Subcutaneous abdominal adipose tissue (tissue), 5 donors: Measurements from ENCODE around the gene PRSS22.

Experiments used
- H3K27ac ChIP-seq: one replicate; pipeline ENCODE4 v1.7.0; 2013; ENCODE audit warnings: low read depth, mild to moderate bottlenecking, inconsistent platforms, low read length, moderate library complexity
- H3K27me3 ChIP-seq, 5 donors: one replicate each; pipeline ENCODE4 v1.7.0; 2013; ENCODE audit warnings: low read length in 5 of 5, inconsistent platforms in 1 of 5; ENCODE audit not compliant: control insufficient read depth in 5 of 5, insufficient read depth in 4 of 5
- H3K36me3 ChIP-seq, 5 donors: one replicate each; pipeline ENCODE4 v1.7.0; 2013; ENCODE audit warnings: low read length in 5 of 5; ENCODE audit not compliant: control insufficient read depth in 5 of 5, insufficient read depth in 5 of 5
- H3K4me1 ChIP-seq, 5 donors: one replicate each; pipeline ENCODE4 v1.7.0; 2013; ENCODE audit warnings: low read length in 5 of 5, mild to moderate bottlenecking in 3 of 5, moderate library complexity in 1 of 5; ENCODE audit not compliant: control insufficient read depth in 5 of 5, insufficient read depth in 5 of 5
- H3K4me3 ChIP-seq, 5 donors: one replicate each; pipeline ENCODE4 v1.7.0; 2013; ENCODE audit warnings: low read length in 5 of 5, low read depth in 1 of 5
- H3K9ac ChIP-seq, 5 donors: one replicate each; pipeline ENCODE4 v1.7.0; 2013; ENCODE audit warnings: low read length in 5 of 5, mild to moderate bottlenecking in 4 of 5, moderate library complexity in 3 of 5
- H3K9me3 ChIP-seq, 5 donors: one replicate each; pipeline ENCODE4 v1.7.0; 2013; ENCODE audit warnings: low read length in 5 of 5; ENCODE audit not compliant: control insufficient read depth in 5 of 5
- donor health status: healthy.
- donor health status: healthy.
- donor health status: healthy.
- donor health status: healthy.
- donor health status: healthy.

PRSS22 gene

DNA sequence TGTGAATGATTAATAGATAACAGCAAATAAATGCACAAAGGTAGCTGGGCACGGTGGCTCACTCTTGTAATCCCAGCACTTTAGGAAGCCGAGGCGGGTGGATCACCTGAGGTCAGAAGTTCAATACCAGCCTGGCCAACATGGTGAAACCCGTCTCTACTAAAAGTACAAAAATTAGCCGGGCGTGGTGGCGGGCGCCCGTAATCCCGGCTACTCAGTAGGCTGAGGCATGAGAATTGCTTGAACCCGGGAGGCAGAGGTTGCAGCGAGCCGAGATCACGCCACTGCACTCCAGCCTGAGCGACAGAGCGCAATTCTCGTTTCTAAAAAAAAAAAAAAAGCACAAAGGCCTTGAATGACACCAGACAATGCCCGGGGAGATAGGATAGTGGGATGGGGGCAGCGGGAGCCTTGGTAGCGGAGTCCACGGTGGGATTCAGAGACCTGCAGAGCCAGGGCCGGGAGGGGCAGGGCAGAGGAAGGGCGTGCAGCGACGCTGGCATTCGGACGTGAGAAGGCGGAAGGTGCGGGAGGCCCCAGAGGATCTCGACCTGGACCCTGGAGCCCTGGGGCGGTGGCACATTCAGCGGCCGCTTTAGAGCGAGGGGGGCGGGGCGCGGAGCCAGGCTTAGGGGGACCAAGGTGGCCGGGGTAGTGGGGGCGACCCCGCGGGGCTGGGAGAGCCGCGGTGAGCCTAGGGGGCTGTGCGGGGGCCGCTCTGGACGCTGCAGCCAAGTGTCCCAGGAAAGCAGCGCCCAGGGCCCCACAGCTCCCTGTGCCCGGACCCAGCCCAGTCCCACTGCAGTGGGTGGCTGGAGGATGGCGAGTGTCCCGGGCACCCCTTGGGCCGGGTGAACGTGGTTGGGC is 24.0 kb upstream of the PRSS22 start:
- H3K4me3 ChIP-seq: peak overlapping the region; percentile 22 to 91 (median 86)
- H3K36me3 ChIP-seq: no peaks in the 10 kb centered on the region
- H3K9ac ChIP-seq: peak overlapping the region in 2 of 5 donors; percentile 42 to 68
- no peaks in the 10 kb centered on the region for H3K27me3 ChIP-seq
- H3K27ac ChIP-seq: peak overlapping the region; percentile 86
- peaks cover 3 to 21% (median 17%) of the 10 kb centered on the region in 5 donors for H3K4me1 ChIP-seq
- H3K9me3 ChIP-seq: no peaks in the 10 kb centered on the region

GRCh38 chr16:2879854-2880508 is 22.0 kb upstream of the PRSS22 start:
- Histone ChIP-seq H3K36me3 (no peaks in the 10 kb centered on the region), H3K4me1 (peaks cover 3 to 21% (median 17%) of the 10 kb centered on the region in 5 donors), H3K27ac (no peak overlapping the region), H3K9ac (no peak overlapping the region), H3K4me3 (no peak overlapping the region), H3K27me3 (no peaks in the 10 kb centered on the region), H3K9me3 (no peaks in the 10 kb centered on the region)

DNA sequence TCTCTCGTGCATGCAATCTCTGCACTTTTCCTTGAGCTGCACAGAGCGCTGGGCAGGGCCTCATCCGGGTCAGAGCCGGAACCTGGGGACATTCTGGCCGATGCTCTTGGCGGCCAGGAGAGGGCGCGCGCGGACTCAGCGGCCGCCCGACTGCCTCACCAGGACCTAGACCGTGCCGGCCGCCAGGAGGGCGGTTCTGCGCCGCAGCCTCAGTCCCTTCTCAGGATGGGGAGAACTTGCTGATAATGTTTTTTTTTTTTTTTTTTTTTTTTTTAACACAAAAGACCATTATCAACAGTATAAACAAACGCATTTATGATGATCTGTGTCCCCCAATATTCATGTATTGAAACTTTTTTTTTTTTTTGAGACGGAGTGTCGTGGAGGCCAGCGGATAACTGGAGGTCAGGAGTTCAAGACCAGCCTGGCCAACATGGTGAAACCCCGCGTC is 17.0 kb upstream of the PRSS22 start:
- Histone ChIP-seq H3K9me3 (no peaks in the 10 kb centered on the region), H3K36me3 (no peaks in the 10 kb centered on the region), H3K4me3 (no peak overlapping the region), H3K27ac (no peak overlapping the region), H3K4me1 (peaks cover 0 to 6% (median 6%) of the 10 kb centered on the region in 5 donors), H3K9ac (no peak overlapping the region), H3K27me3 (peaks cover 0 to 2% (median 0%) of the 10 kb centered on the region in 5 donors)

DNA sequence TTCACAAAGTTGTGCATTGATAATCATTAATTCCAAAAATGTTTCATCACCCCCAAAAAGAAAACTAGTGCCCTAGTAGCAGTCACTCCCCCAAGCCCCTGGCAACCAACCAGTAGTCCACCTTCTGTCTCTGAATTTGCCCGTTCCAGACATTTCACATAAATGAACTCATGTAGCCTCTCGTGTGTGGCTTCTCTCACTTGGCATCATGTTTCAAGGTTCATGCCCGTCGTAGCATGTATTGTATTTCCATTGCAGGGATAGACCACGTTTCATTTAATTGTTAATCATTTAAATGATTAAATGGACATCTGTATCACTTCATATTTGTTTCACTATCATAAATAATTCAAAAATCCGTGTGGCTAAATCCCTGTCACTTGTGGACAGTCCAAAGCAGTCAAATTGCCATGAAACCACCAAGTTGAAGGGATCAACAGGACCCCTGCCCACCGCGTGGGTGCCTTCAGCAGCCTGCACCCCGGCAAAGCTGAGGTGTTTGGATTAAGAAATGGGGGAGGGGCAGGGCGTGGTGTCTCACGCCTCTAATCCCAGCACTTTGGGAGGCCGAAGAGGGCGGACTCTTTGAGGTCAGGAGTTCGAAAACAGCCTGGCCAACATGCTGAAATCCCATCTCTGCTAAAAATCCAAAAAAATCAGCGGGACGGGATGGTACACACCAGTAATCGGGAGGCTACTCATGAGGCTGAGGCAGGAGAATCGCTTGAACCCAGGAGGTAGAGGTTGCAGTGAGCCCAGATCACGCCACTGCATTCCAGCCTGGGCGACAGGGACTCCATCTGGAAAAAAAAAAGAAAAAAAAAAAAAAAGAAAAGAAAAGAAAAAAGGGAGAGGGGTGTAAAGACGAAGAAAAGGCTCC is 16.3 kb upstream of the PRSS22 start:
- Histone ChIP-seq H3K4me3 (no peak overlapping the region), H3K9me3 (no peaks in the 10 kb centered on the region), H3K9ac (peak overlapping the region in 1 of 5 donors; percentile 20), H3K27me3 (peaks cover 0 to 4% (median 0%) of the 10 kb centered on the region in 5 donors), H3K36me3 (no peaks in the 10 kb centered on the region), H3K27ac (no peak overlapping the region), H3K4me1 (peaks cover 0 to 6% (median 6%) of the 10 kb centered on the region in 5 donors)

GRCh38 chr16:2871926-2872325 is 14.0 kb upstream of the PRSS22 start:
- no peaks in the 10 kb centered on the region for H3K36me3 ChIP-seq
- H3K4me1 ChIP-seq: peaks cover 0 to 17% (median 13%) of the 10 kb centered on the region in 5 donors
- no peak overlapping the region for H3K4me3 ChIP-seq
- H3K9ac ChIP-seq: no peak overlapping the region
- no peaks in the 10 kb centered on the region for H3K9me3 ChIP-seq
- H3K27me3 ChIP-seq: peaks cover 0 to 4% (median 0%) of the 10 kb centered on the region in 5 donors
- no peak overlapping the region for H3K27ac ChIP-seq

DNA sequence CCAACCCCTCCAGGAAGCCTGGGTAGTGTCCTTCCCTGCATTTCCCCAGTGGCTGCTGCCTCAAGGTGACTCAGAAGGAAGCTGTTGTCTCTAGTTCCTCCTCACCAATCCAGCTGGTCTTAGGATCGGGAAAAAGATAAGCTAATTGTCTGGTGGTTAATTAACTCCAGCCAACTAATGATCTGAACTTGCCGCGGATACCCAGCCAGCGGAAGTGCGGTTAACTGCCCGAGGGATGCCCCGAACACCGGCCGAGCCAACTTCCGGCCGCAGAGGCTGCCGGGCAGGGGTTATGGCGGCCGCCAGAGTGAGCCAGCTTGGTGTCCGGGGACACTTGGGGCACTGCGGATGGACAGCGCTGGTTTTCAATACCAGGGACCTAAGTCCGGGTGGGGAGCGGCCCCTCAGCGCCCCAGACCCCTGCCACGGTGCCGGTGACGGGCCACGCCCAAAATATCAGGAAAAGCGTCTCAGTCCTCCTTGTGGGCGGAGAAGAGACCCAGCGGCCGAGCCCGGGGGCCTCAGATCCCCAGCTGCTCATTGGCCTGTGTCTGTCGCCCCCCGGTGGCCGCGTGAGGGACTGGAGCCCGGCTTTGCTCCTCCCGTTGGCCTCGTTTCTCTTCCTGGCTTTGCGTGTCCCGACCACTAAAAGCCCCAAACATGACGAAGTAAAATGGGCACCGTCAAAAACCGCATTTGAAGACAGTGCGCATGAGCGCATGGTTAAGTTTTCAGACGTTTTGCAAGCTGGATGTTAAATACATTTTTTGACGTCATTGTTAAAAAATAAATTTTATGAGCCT is 10.2 kb upstream of the PRSS22 start:
- H3K9me3 ChIP-seq: no peaks in the 10 kb centered on the region
- H3K4me1 ChIP-seq: peaks cover 0 to 11% (median 8%) of the 10 kb centered on the region in 5 donors
- peaks cover 0 to 9% (median 3%) of the 10 kb centered on the region in 5 donors for H3K27me3 ChIP-seq
- peak overlapping the region; percentile 68 to 89 (median 84) for H3K4me3 ChIP-seq
- H3K36me3 ChIP-seq: no peaks in the 10 kb centered on the region
- peak overlapping the region; percentile 84 for H3K27ac ChIP-seq
- peak overlapping the region in 4 of 5 donors; percentile 79 to 83 (median 82) for H3K9ac ChIP-seq

DNA sequence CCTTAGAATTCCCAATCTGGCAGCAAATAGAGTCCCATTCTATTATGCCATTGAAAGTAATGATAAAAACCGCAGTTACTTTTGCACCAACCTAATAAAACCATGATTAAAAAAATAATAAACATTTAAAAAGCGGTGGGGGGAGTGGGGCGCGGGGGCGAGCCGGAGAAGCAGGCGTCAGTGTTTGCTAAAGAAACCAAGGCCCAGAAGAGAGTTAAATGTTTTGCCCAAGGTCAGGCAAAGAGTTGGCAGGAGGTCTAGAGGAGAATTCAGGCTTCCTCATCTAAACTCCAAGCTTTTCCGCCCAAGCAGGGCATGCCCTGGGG is 9.7 kb upstream of the PRSS22 start:
- Histone ChIP-seq H3K27ac (peak overlapping the region; percentile 84), H3K4me1 (peaks cover 0 to 11% (median 8%) of the 10 kb centered on the region in 5 donors), H3K4me3 (peak overlapping the region; percentile 68 to 89 (median 84)), H3K9me3 (no peaks in the 10 kb centered on the region), H3K27me3 (peaks cover 0 to 9% (median 3%) of the 10 kb centered on the region in 5 donors), H3K9ac (peak overlapping the region in 4 of 5 donors; percentile 79 to 83 (median 82)), H3K36me3 (no peaks in the 10 kb centered on the region)

DNA sequence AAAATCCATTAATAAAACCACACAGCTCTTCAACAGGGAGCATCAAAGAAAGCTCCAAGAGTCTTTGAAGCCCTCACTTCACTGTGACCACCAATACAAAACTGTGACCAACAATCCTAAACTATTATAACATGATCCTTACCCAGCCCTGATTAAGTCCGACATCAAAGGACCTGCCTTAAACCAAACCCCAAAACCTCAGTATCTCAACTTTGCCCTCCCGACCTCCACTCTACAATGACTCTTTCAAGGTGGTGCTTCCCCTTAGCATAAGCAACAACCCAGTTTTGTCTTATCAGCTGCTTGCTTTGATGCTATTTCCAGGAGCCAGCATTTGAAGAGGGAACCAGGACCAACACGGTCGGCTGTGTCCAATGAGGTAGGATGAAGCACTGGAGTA is 8.5 kb upstream of the PRSS22 start:
- Histone ChIP-seq H3K9me3 (peaks cover 0 to 2% (median 0%) of the 10 kb centered on the region in 5 donors), H3K27ac (no peak overlapping the region), H3K4me1 (peaks cover 0 to 11% (median 8%) of the 10 kb centered on the region in 5 donors), H3K9ac (no peak overlapping the region), H3K27me3 (peaks cover 0 to 9% (median 2%) of the 10 kb centered on the region in 5 donors), H3K36me3 (no peaks in the 10 kb centered on the region), H3K4me3 (no peak overlapping the region)

- Histone ChIP-seq H3K9ac (no peak overlapping the region), H3K27me3 (peaks cover 0 to 9% (median 3%) of the 10 kb centered on the region in 5 donors), H3K4me3 (no peak overlapping the region), H3K4me1 (peaks cover 0 to 11% (median 8%) of the 10 kb centered on the region in 5 donors), H3K36me3 (no peaks in the 10 kb centered on the region), H3K9me3 (peaks cover 2 to 10% (median 5%) of the 10 kb centered on the region in 5 donors), H3K27ac (no peak overlapping the region)
Observed at GRCh38 chr16:2865651-2866050, 7.7 kb upstream of the PRSS22 start.
